Measurements from ENCODE around the gene COL9A1. TPM values are rescaled to one million over a fixed set of nuclear protein-coding genes. Genes with fewer than 3 reads are reported as not detected.

Gene COL9A1
- total and polyA plus RNA-seq, 11 donors: 0.09 to 1.7 (median 0.37) TPM; not detected in 2

DNA sequence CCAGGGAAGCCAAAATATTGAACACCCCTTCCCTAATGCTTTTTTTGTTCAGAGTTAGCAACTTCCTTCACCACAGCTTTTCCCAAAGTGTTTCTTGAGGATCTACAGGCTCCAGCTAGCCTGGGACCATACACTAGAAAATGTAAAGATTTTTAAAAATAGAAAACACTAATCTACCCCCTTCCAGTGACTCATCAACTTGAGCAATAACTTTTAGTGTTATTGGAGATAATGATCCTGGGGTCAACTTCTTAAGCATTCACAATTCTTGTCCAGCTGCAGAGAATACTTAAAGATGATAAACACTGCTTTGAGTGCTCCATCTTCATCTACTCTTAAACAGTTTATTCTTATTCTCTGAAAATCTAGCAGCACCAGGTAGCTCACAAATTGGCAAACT lies 131.6 kb downstream of the COL9A1 start:
- H3K9me3 ChIP-seq: no peaks in the 10 kb centered on the region
- no peak for ATAC-seq
- no peak for TF ChIP-seq POLR2A (IDR thresholded peaks at IDR 0.05)
- TF ChIP-seq, protein P1, sequence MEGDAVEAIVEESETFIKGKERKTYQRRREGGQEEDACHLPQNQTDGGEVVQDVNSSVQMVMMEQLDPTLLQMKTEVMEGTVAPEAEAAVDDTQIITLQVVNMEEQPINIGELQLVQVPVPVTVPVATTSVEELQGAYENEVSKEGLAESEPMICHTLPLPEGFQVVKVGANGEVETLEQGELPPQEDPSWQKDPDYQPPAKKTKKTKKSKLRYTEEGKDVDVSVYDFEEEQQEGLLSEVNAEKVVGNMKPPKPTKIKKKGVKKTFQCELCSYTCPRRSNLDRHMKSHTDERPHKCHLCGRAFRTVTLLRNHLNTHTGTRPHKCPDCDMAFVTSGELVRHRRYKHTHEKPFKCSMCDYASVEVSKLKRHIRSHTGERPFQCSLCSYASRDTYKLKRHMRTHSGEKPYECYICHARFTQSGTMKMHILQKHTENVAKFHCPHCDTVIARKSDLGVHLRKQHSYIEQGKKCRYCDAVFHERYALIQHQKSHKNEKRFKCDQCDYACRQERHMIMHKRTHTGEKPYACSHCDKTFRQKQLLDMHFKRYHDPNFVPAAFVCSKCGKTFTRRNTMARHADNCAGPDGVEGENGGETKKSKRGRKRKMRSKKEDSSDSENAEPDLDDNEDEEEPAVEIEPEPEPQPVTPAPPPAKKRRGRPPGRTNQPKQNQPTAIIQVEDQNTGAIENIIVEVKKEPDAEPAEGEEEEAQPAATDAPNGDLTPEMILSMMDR (IDR thresholded peaks at IDR 0.05): no peak
- DNase-seq: no peak
- H3K4me1 ChIP-seq: no peaks in the 10 kb centered on the region
- peaks cover 0 to 5% (median 0%) of the 10 kb centered on the region in 9 donors for H3K27me3 ChIP-seq
- H3K36me3 ChIP-seq: no peaks in the 10 kb centered on the region
- intact Hi-C loops (cut with DNase I): no loop called here
- H3K27ac ChIP-seq: no peak overlapping the region
- H3K4me3 ChIP-seq: no peak overlapping the region

DNA sequence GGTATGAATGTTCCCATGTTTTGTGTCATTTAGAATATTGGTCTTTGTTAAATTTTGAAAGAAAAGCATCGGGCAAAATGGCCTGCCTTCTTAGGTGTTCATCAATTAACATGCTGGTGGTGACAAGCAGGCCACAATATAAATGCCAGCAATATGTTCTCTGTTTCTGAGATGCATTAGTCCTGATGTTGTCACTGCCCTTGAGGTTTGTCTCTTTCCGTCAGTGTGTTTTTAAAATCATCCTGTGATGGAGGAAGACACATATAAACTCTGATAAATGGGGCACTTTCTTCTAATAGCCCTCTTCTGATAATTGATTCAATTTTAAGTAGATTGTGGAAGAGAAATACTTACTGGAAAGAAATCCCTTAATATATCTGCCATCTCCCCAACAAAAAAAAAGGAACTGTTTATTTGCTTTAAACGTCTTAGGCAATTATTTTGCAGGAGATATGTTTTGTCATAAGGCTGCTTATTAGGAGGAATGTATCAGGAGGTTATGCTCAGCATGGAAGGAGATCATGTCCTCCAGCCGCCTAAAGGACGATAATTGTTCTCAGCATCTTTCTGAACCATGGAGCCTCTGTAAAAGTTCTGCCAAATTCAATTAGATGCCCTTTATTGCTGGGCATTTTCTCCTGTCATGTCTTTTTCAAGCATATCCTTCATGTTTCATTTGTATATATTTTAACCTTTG lies 134.1 kb downstream of the COL9A1 start:
- no peak for TF ChIP-seq POLR2A (IDR thresholded peaks at IDR 0.05)
- TF ChIP-seq, protein P1 (IDR thresholded peaks at IDR 0.05): no peak
- Histone ChIP-seq H3K27ac (no peak overlapping the region), H3K9me3 (no peaks in the 10 kb centered on the region), H3K27me3 (peaks cover 0 to 5% (median 0%) of the 10 kb centered on the region in 9 donors), H3K4me3 (no peak overlapping the region), H3K36me3 (no peaks in the 10 kb centered on the region), H3K4me1 (no peaks in the 10 kb centered on the region)
- 74 to 82% (median 80%) methylated on average over 5 of the region's 5 CpGs for WGBS, 4 donors
- intact Hi-C loops (cut with DNase I): loop anchor here in 3 of 10 donors (5.0 to 10.0 kb wide), 2 partner anchors 332 to 334 kb away; no protein-coding TSS in a partner anchor
- ATAC-seq (no peak), DNase-seq (no peak)

Other genes starting within 250 kb of the COL9A1 start
- gene FAM135A, start 110.4 kb upstream of the COL9A1 start, total RNA-seq: 10 to 100 TPM in 7 of 9 donors, 1 to 10 TPM in 2; 9.7 to 14.9 (median 13.2) TPM
- gene FAM135A, start 110.4 kb upstream of the COL9A1 start, polyA plus RNA-seq: 1 to 10 TPM; 6.0 to 6.5 TPM